Esophagus squamous epithelium (tissue), 5 donors: ENCODE measurements around the gene WDR54. TPM values are rescaled to one million over a fixed set of nuclear protein-coding genes. Genes with fewer than 3 reads are reported as not detected.

Experiments used
- DNase-seq: peaks from one replicate; lab custom pipeline; 2025; lab: John Stamatoyannopoulos, UW
- H3K27ac ChIP-seq, 4 donors: fragments of 200-600 bp; sonication (generic); one replicate each; pipeline ENCODE4 v1.5.1; 2016 to 2019; ENCODE audit warnings: mild to moderate bottlenecking in 1 of 4
- H3K27me3 ChIP-seq, 4 donors: fragments of 200-600 bp; sonication (generic); 1 replicate in 3 of 4; 2 replicates in 1 of 4; pipeline versions ENCODE4 v1.5.1 to v1.6.0; 2017 to 2021; ENCODE audit warnings: antibody characterized with exemption in 1 of 4
- H3K36me3 ChIP-seq, 3 donors: fragments of 200-600 bp; sonication (generic); one replicate each; pipeline ENCODE4 v1.5.1; 2016 to 2019
- H3K4me1 ChIP-seq, 3 donors: fragments of 200-600 bp; sonication (generic); one replicate each; pipeline ENCODE4 v1.5.1; 2017 to 2019
- H3K4me3 ChIP-seq, 4 donors: fragments of 200-600 bp; sonication (generic); 1 replicate in 3 of 4; 2 replicates in 1 of 4; pipeline ENCODE4 v1.5.1; 2016 to 2019; ENCODE audit warnings: mild to moderate bottlenecking in 2 of 4, moderate library complexity in 1 of 4
- H3K9me3 ChIP-seq, 3 donors: fragments of 200-600 bp; sonication (generic); one replicate each; pipeline ENCODE4 v1.5.1; 2016 to 2019
- POLR2A ChIP-seq, 4 donors: fragments of 450-650 bp; IDR thresholded peaks; one replicate each; pipeline ENCODE4 v1.6.1; 2017; ENCODE audit warnings: antibody characterized with exemption in 4 of 4, mild to moderate bottlenecking in 4 of 4, moderate library complexity in 3 of 4
- WGBS, 2 donors: methylation state at CpG; one replicate each; pipeline ENCODE4 v1.1.5; 2018; 5-methylcytosine and 5-hydroxymethylcytosine counted together
- intact Hi-C: fragments of 100-400 bp; cut with DNase I; formaldehyde crosslinking; loops from one replicate; pipeline ENCODE4 v1.15.0; 2022
- total RNA-seq, 4 donors: library from RNA; depleted of rRNA; stranded (reverse); fragments of >200 nt; gene quantifications; one replicate each; pipeline ENCODE4 v1.1.0, GENCODE V29; 2016
- TF ChIP-seq, protein P1 (sequence below), 6 experiments: fragments of 450-650 bp in 4 of 6; fragments of 200-600 bp in 2 of 6; sonication (generic) in 2 of 6; IDR thresholded peaks; one replicate each; pipeline ENCODE4 v1.5.1; 2016 to 2019; ENCODE audit warnings: antibody characterized with exemption in 6 of 6, mild to moderate bottlenecking in 4 of 6, moderate library complexity in 4 of 6
- donor health status: DM: yes; HTN: yes; CAD: no.

WDR54 gene
- total RNA-seq, 4 donors from 2014 or later = 3.1 to 9.1 (median 6.0) TPM

DNA sequence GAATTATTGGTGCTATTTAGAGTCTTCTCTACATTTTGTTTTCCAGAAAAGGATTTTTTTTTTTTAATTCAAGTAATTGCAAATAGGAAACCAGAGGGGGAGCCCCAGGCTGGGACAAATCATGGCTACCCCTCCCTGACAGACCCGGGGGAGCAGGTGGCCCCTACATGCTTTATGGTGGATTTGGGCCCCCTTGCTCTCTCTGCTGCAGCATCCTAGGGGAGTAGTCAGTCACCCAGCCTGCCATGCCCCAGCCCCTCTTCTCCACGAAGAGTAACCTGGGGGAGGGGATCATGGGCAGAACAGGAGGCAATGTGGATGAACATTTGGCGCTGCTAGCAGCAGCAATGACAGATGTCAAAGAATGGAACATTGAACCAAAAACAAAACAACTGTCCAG, 4.8 kb upstream of the WDR54 start:
- TF ChIP-seq, protein P1, sequence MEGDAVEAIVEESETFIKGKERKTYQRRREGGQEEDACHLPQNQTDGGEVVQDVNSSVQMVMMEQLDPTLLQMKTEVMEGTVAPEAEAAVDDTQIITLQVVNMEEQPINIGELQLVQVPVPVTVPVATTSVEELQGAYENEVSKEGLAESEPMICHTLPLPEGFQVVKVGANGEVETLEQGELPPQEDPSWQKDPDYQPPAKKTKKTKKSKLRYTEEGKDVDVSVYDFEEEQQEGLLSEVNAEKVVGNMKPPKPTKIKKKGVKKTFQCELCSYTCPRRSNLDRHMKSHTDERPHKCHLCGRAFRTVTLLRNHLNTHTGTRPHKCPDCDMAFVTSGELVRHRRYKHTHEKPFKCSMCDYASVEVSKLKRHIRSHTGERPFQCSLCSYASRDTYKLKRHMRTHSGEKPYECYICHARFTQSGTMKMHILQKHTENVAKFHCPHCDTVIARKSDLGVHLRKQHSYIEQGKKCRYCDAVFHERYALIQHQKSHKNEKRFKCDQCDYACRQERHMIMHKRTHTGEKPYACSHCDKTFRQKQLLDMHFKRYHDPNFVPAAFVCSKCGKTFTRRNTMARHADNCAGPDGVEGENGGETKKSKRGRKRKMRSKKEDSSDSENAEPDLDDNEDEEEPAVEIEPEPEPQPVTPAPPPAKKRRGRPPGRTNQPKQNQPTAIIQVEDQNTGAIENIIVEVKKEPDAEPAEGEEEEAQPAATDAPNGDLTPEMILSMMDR (IDR thresholded peaks at IDR 0.05) = no peak
- TF ChIP-seq POLR2A (IDR thresholded peaks at IDR 0.05) = no peak
- WGBS, 2 donors = 77 to 80% methylated on average over 1 to 3 of the region's 3 CpGs
- H3K4me1 ChIP-seq = peaks cover 24 to 47% (median 26%) of the 10 kb centered on the region in 3 donors
- H3K27ac ChIP-seq = no peak overlapping the region
- H3K4me3 ChIP-seq = no peak overlapping the region
- H3K36me3 ChIP-seq = no peaks in the 10 kb centered on the region
- intact Hi-C loops = no loop called here
- peaks cover 0 to 29% (median 0%) of the 10 kb centered on the region in 4 donors for H3K27me3 ChIP-seq
- no peaks in the 10 kb centered on the region for H3K9me3 ChIP-seq
- no peak for DNase-seq

DNA sequence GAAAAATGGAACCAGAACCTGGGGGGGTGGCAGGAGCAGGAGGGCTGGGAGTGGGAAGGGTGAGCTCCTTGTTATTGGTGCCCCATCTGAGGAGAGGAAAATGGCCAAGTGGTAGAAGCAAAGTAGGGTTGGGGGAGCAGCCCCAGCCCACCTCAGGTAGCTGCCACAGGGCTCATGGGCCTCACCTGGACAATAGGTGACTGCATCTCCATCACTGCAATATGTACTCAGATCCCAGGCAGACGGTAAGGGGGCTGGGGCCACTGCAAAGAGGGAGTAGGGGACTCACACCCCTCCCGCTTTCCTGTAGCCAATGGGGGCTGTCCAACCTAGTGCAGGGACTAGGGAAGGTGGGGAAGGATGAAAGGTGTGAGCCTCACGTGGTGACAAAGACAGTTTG, 4.3 kb upstream of the WDR54 start:
- H3K9me3 ChIP-seq = no peaks in the 10 kb centered on the region
- DNase-seq = no peak
- H3K4me3 ChIP-seq = no peak overlapping the region
- peaks cover 0 to 29% (median 0%) of the 10 kb centered on the region in 4 donors for H3K27me3 ChIP-seq
- H3K36me3 ChIP-seq = no peaks in the 10 kb centered on the region
- WGBS, 2 donors = 69 to 80% methylated on average over 3 of the region's 3 CpGs
- no peak overlapping the region for H3K27ac ChIP-seq
- TF ChIP-seq, protein P1 (IDR thresholded peaks at IDR 0.05) = no peak
- no peak for TF ChIP-seq POLR2A (IDR thresholded peaks at IDR 0.05)
- peaks cover 26 to 51% (median 28%) of the 10 kb centered on the region in 3 donors for H3K4me1 ChIP-seq
- intact Hi-C loops = no loop called here

DNA sequence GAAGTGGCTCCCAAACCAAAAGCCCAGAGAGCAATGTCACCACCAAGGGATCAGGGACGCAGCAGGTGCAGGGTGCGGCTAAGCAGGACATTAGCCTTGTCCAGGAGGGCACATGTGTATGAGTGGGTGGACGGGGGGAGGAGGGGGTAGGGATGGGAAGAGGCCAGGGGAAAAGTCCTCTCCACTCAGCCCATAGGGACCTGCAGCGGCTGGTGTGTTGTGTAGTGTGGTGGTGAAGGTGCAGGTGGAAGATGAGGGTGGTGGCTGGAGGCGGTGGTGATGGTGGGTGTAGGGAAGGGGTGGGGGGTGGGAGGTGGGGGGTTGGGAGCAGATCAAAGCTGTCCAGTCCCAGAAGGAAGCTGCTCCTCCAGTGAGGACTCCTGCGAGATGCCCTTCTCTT, 3.8 kb upstream of the WDR54 start:
- peaks cover 28 to 55% (median 30%) of the 10 kb centered on the region in 3 donors for H3K4me1 ChIP-seq
- H3K27ac ChIP-seq = no peak overlapping the region
- intact Hi-C loops = no loop called here
- H3K4me3 ChIP-seq = no peak overlapping the region
- WGBS, 2 donors = 88 to 90% methylated on average over 4 to 6 of the region's 6 CpGs
- H3K36me3 ChIP-seq = no peaks in the 10 kb centered on the region
- no peaks in the 10 kb centered on the region for H3K9me3 ChIP-seq
- H3K27me3 ChIP-seq = peaks cover 0 to 29% (median 0%) of the 10 kb centered on the region in 4 donors
- no peak for TF ChIP-seq POLR2A (IDR thresholded peaks at IDR 0.05)
- TF ChIP-seq, protein P1 (IDR thresholded peaks at IDR 0.05) = no peak
- no peak for DNase-seq

DNA sequence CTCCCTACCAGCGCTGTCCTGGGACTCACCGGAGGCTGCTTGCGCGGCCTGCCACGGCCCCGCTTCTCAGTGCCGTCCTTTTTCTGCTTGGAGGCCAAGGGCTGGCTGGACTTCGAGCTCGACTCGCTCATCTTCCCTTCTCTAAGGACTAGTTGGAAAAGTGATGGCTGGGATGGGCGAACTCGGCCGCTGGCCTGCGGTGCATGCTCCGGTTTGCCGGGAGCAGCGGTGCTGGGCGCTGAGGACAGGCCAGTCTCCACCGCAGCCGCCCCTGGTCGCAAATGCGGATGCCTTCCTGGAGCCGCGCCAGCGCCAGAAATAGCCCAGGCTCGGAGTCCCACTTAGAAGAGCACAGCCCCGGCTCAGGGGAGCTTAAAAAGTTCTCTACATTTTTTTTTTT, 3.2 kb upstream of the WDR54 start:
- Histone ChIP-seq H3K9me3 (no peaks in the 10 kb centered on the region), H3K36me3 (no peaks in the 10 kb centered on the region), H3K4me1 (peaks cover 28 to 51% (median 30%) of the 10 kb centered on the region in 3 donors), H3K4me3 (no peak overlapping the region), H3K27me3 (peaks cover 0 to 29% (median 0%) of the 10 kb centered on the region in 4 donors), H3K27ac (no peak overlapping the region)
- TF ChIP-seq, protein P1 (IDR thresholded peaks at IDR 0.05) = no peak
- TF ChIP-seq POLR2A (IDR thresholded peaks at IDR 0.05) = no peak
- no peak for DNase-seq
- intact Hi-C loops = no loop called here
- WGBS, 2 donors = 61 to 84% methylated on average over 10 to 19 of the region's 27 CpGs

DNA sequence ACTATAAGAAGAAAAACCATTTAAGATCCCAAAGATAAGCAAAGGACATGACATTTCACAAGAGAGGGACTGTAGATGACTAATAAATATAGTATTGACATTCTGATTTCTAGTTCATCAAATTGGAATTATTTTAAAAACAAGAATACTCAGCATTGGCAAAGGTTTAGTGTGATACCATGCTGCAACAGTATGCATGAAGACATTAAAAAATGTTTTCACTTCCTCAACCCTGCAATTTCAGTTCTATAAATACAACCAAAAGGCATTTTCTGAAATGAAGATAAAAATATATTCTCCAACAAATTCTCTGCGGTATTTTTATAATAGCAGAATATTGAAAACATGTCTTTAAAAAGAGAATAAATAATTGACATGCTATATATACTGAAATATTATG, 2.2 kb upstream of the WDR54 start:
- no peak for DNase-seq
- Histone ChIP-seq H3K27me3 (peaks cover 0 to 22% (median 0%) of the 10 kb centered on the region in 4 donors), H3K4me1 (peaks cover 25 to 41% (median 26%) of the 10 kb centered on the region in 3 donors), H3K9me3 (no peaks in the 10 kb centered on the region), H3K27ac (no peak overlapping the region), H3K36me3 (no peaks in the 10 kb centered on the region), H3K4me3 (no peak overlapping the region)
- intact Hi-C loops = no loop called here
- no peak for TF ChIP-seq POLR2A (IDR thresholded peaks at IDR 0.05)
- TF ChIP-seq, protein P1 (IDR thresholded peaks at IDR 0.05) = no peak
- WGBS, 2 donors = 70 to 71% methylated on average over 1 of the region's 1 CpG
